Measurements from ENCODE around the gene TLE4. TPM values are rescaled to one million over a fixed set of nuclear protein-coding genes. Genes with fewer than 3 reads are reported as not detected.
A peak's percentile ranks its signal among the peaks of the same experiment; 100 is the strongest.

Gene TLE4
- total RNA-seq, 4 donors from 2014 or later = 26.1 to 85.0 (median 43.0) TPM

- no peaks in the 10 kb centered on the region for H3K36me3 ChIP-seq
- DNase-seq = no peak
- peaks cover 0 to 24% (median 0%) of the 10 kb centered on the region in 4 donors for H3K4me1 ChIP-seq
- TF ChIP-seq POLR2A (IDR thresholded peaks at IDR 0.05) = no peak
- TF ChIP-seq CTCF (IDR thresholded peaks at IDR 0.05) = no peak
- H3K27ac ChIP-seq = no peak overlapping the region
- H3K4me3 ChIP-seq = no peak overlapping the region
- no peaks in the 10 kb centered on the region for H3K27me3 ChIP-seq
- H3K9me3 ChIP-seq = no peaks in the 10 kb centered on the region
These were observed 6.4 kb downstream of the TLE4 start for GRCh38 chr9:79577969-79578723.

GRCh38 chr9:79578891-79579290 lies 7.1 kb downstream of the TLE4 start:
- no peaks in the 10 kb centered on the region for H3K27me3 ChIP-seq
- TF ChIP-seq CTCF (IDR thresholded peaks at IDR 0.05) (no peak), POLR2A (IDR thresholded peaks at IDR 0.05) (no peak)
- H3K36me3 ChIP-seq = no peaks in the 10 kb centered on the region
- no peak overlapping the region for H3K27ac ChIP-seq
- H3K4me1 ChIP-seq = peaks cover 0 to 24% (median 0%) of the 10 kb centered on the region in 4 donors
- DNase-seq = no peak
- H3K9me3 ChIP-seq = no peaks in the 10 kb centered on the region
- no peak overlapping the region for H3K4me3 ChIP-seq

- H3K4me1 ChIP-seq = peaks cover 0 to 26% (median 0%) of the 10 kb centered on the region in 4 donors
- H3K27ac ChIP-seq = no peak overlapping the region
- no peaks in the 10 kb centered on the region for H3K36me3 ChIP-seq
- H3K4me3 ChIP-seq = no peak overlapping the region
- H3K27me3 ChIP-seq = no peaks in the 10 kb centered on the region
- no peak for DNase-seq
- H3K9me3 ChIP-seq = no peaks in the 10 kb centered on the region
- TF ChIP-seq POLR2A (IDR thresholded peaks at IDR 0.05) (no peak), CTCF (IDR thresholded peaks at IDR 0.05) (no peak)
These were observed 7.9 kb downstream of the TLE4 start for GRCh38 chr9:79579624-79580023.

GRCh38 chr9:79580055-79580454 lies 8.3 kb downstream of the TLE4 start:
- Histone ChIP-seq H3K4me3 (no peak overlapping the region), H3K9me3 (no peaks in the 10 kb centered on the region), H3K36me3 (no peaks in the 10 kb centered on the region), H3K27me3 (no peaks in the 10 kb centered on the region), H3K4me1 (peaks cover 0 to 28% (median 0%) of the 10 kb centered on the region in 4 donors), H3K27ac (no peak overlapping the region)
- no peak for DNase-seq
- no peak for TF ChIP-seq POLR2A (IDR thresholded peaks at IDR 0.05)
- no peak for TF ChIP-seq CTCF (IDR thresholded peaks at IDR 0.05)

GRCh38 chr9:79581388-79581787 lies 9.6 kb downstream of the TLE4 start:
- DNase-seq = no peak
- H3K9me3 ChIP-seq = no peaks in the 10 kb centered on the region
- H3K4me3 ChIP-seq = no peak overlapping the region
- no peak for TF ChIP-seq POLR2A (IDR thresholded peaks at IDR 0.05)
- no peak for TF ChIP-seq CTCF (IDR thresholded peaks at IDR 0.05)
- H3K27me3 ChIP-seq = no peaks in the 10 kb centered on the region
- H3K36me3 ChIP-seq = no peaks in the 10 kb centered on the region
- H3K4me1 ChIP-seq = peaks cover 0 to 19% (median 0%) of the 10 kb centered on the region in 4 donors
- H3K27ac ChIP-seq = peak overlapping the region in 1 of 4 donors; percentile 11

Measured in Peyer's patch (tissue), 4 donors.